Gastroesophageal sphincter (tissue), 3 donors: ENCODE measurements around the gene DOK7.

Experiments
- CTCF ChIP-seq, 4 experiments: fragments of 200-600 bp in 2 of 4; fragments of 450-650 bp in 2 of 4; sonication (generic) in 1 of 4; IDR thresholded peaks; one replicate each; pipeline ENCODE4 v1.5.1; 2017 to 2019; ENCODE audit warnings: antibody characterized with exemption in 4 of 4, mild to moderate bottlenecking in 2 of 4, moderate library complexity in 2 of 4
- EP300 ChIP-seq: sonication (generic); formaldehyde crosslinking; IDR thresholded peaks from one replicate; pipeline ENCODE4 v1.6.1; 2017; ENCODE audit warnings: antibody characterized with exemption, mild to moderate bottlenecking
- POLR2A ChIP-seq, 2 donors: fragments of 450-650 bp; IDR thresholded peaks; one replicate each; pipeline ENCODE4 v1.6.1; 2017; ENCODE audit warnings: antibody characterized with exemption in 2 of 2, mild to moderate bottlenecking in 2 of 2, moderate library complexity in 1 of 2
- POLR2AphosphoS5 ChIP-seq: sonication (generic); formaldehyde crosslinking; IDR thresholded peaks from one replicate; pipeline ENCODE4 v1.6.1; 2017; ENCODE audit warnings: antibody characterized with exemption

- TF ChIP-seq CTCF (IDR thresholded peaks at IDR 0.05) (peak in 3 of 4 experiments; percentile 97 to 100 (median 99)), POLR2AphosphoS5 (no peak), EP300 (no peak), POLR2A (IDR thresholded peaks at IDR 0.05) (no peak)
Measured at GRCh38 chr4:3442959-3443749, 20.0 kb upstream of the DOK7 start.
